OCI-LY3 (cell line): ENCODE results near the gene AP2A2.

Experiments used
- EZH2phosphoT487 ChIP-seq: fragments of 200-600 bp; shearing (Covaris generic); IDR thresholded peaks from 2 replicates; pipeline ENCODE4 v1.6.1; 2018; ENCODE audit warnings: antibody characterized with exemption, mixed run types, low read depth
- TF ChIP-seq, protein P1 (sequence below): fragments of 200-600, 300-600 bp; sonication (generic); IDR thresholded peaks from 2 replicates; pipeline ENCODE4 v1.5.1; 2014; ENCODE audit warnings: antibody characterized with exemption, low read length, low read depth

DNA sequence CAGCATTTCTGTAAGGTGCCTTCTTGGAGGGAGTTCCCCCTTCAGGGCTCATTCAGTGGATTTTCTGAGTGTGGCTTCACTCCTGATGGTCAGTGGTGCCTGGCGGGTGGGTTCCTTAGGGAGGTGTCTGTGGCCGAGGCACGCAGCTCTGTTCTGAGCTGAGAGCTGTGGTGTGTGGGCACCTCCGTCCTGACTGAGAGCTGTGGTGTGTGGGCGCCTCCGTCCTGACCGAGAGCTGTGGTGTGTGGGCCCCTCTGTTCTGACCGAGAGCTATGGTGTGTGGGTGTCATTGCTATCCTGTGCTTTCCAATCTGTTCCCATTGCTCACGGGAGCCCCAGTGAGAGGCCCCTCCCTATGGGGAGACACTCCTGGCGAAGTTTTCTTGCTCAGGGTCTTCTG, 71.0 kb downstream of the AP2A2 start:
- TF ChIP-seq, protein P1, sequence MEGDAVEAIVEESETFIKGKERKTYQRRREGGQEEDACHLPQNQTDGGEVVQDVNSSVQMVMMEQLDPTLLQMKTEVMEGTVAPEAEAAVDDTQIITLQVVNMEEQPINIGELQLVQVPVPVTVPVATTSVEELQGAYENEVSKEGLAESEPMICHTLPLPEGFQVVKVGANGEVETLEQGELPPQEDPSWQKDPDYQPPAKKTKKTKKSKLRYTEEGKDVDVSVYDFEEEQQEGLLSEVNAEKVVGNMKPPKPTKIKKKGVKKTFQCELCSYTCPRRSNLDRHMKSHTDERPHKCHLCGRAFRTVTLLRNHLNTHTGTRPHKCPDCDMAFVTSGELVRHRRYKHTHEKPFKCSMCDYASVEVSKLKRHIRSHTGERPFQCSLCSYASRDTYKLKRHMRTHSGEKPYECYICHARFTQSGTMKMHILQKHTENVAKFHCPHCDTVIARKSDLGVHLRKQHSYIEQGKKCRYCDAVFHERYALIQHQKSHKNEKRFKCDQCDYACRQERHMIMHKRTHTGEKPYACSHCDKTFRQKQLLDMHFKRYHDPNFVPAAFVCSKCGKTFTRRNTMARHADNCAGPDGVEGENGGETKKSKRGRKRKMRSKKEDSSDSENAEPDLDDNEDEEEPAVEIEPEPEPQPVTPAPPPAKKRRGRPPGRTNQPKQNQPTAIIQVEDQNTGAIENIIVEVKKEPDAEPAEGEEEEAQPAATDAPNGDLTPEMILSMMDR: no peak
- TF ChIP-seq EZH2phosphoT487: no peak
